ENCODE measurements around the gene MED15.

Gene MED15

DNA sequence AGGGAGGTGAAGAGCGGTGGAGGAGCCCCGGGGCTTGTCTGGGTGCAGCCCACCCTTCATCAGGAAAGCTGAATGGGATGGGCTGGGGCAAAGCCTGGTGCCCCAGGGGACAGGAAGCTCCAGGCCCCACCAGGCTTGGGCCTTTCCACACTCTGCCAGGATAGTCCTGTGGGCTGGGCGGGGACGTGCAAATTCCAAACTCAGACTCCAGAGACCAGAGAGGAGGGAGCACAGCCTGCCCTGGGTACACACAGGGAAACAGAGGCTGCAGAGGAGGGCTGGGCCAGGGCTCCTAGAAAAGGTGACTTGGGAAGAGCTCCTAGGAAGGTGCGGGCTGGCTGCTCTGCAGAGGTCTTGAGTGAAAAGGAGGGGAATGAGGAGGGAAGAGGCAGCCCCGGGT, 124.7 kb downstream of the MED15 start:
- no peak for DNase-seq

DNA sequence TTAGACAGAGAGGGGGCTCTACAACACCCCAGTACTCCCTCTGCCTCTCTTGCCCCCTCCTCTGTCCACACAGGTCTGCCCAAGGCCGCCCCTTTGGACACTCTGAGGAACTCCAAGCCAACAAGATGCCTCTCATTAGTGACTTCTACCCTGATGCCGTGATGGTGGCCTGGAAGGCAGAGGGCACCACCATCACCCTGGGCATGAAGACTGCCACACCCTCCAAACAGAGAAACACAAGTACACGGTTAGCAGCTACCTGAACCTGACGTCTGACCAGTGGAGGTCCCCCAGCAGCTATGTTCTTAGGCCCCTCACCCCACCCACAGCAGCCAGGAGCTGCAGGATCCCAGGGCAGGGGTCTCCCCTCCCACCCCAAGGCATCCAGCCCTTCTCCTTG, 125.1 kb downstream of the MED15 start:
- DNase-seq, result no peak

DNA sequence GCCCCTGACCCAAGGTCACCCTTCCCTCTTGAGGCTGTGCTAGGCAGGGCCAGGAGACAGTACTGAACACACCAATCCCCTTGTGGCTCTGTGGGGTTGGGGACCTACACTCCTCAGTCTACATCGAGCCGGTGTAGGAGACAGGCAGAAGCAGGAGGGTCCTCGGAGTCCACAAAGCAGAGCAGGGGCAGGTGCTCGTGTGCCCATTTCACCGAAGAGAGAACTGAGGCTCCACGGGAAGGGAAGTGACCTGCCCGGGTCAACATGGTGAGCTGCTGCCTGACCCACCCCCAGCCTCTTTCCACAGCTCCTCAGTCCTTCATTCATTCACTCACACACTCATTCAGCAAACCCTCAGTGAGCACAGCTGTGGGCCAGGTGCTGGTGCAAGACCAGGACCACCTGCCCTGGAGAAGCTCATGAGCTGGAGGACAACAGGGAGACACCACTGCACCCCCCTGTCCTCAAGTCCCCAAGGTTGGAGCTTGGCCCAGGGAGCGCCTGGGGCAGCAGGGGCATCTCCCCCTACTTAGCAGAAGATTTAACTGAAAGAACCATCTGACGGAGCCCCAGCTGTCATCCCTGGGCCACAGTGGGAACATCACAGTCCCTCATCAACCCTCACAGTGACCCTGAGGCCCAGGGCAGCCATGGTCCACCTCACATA, 127.3 kb downstream of the MED15 start:
- no peak for DNase-seq

DNA sequence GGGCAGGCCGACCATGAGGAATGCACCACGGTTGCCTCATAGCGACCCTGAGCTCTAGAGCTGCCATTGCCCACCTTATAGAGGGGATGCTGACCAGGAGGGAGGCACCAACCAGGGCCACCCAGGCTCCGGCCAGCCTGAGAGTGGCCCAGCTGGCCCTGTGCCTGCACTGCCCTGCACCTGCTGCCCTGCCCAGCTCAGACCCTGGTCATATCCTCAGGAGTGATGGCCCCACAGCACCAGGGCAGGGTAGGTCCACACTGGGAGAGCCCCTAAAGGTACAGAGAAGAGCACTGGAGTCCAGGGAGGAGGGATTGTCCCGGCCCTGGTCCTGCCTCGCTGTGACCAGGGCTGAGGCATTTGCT, 127.8 kb downstream of the MED15 start:
- DNase-seq, result no peak

DNA sequence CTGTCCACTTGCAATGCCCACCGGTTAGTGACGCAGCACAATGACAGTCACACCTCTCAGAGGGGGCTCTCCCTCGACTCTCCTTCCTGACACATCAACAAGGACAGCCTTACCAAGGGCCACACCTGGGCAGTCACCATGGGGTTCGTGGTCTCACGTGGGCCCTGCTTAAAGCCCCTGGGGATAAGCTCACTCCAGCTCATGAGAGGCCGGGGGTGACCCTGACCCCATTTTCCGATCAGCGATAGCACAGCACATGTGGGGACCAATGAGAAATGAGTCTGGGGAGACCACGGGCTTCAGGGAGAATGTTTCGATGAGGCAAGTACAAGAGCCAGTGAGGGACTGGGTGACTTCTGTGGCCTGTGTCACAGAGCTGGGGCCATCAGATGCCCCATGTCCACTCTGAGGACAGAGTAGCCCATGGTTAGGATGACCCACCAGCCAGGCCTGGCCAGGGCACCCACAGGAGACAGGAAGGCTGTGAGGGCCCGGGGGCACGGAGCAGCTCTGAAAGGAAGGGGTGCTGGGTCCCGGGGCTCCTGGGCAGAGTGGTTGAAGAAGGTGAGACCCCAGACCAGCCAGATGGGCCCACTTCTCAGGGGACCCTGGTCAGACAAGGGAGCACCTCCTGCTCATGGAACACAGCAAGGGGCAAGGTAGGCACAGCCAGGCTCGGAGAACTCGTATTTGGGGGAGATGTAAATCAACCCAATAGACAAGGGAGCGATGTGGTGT, 128.8 kb downstream of the MED15 start:
- no peak for DNase-seq

DNA sequence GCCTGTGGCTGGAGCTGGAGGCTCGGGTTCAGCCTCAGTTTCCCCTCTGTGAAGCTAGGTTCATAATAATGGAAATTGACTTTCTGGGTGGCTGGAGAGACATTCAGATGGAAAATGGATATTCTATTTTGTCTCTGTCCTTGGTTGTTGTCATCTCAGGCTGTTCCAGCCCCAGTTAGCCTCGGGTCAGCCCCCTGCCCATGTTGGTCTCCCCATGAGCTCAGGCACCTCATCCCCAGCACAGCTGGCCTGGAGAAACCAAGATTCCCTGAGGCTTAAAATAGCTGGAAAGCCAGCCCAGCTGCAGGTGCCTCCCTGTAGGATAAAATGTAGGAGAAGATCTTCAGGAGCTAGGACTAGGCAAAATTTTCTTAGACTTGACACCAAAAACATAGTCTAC, 129.5 kb downstream of the MED15 start:
- DNase-seq, result no peak
